ENCODE data around the gene NRXN3.

- no peak for TF ChIP-seq EZH2 (IDR thresholded peaks at IDR 0.05; ENCODE audit: insufficient read depth, poor library complexity, severe bottlenecking)
- TF ChIP-seq EZH2phosphoT487 (IDR thresholded peaks at IDR 0.05; ENCODE audit: insufficient read depth, low read depth) = no peak
These were observed 1443.5 kb downstream of the NRXN3 start for GRCh38 chr14:79613625-79614024.
